ENCODE results near the gene CFAP161. TPM values are rescaled to one million over a fixed set of nuclear protein-coding genes. Genes with fewer than 3 reads are reported as not detected.

CFAP161 gene
- total and polyA plus RNA-seq, 9 of the 15 experiments (the other 6 are each of a cell fraction or from before 2014, with no cell fraction given), result 25.8 to 83.3 (median 75.6) TPM

- POLR2A ChIA-PET, result interaction anchor here (0.6 to 2.1 kb wide), 6 partner anchors 9 to 45 kb away, joined by 3 to 7 read pairs (median 3); no protein-coding TSS in a partner anchor
- DNase-seq (ENCODE audit: extremely low read depth in 1 of 4, low spot score in 3 of 4), result peak in 1 of 4 experiments; percentile 26
Measured at GRCh38 chr15:81174125-81174791, 40.2 kb downstream of the CFAP161 start.

GRCh38 chr15:81174792-81175327 is 40.8 kb downstream of the CFAP161 start:
- no peak; the same call in 2 of the 3 replicates for ATAC-seq
- in situ Hi-C loops (cut with MboI), result no loop called here
- no peaks in the 10 kb centered on the region for H3K9me3 ChIP-seq (replicated peaks; ENCODE audit: control insufficient read depth, insufficient read depth, low read depth, low read length)
- no peak overlapping the region for H3K4me3 ChIP-seq
- ChIA-PET CTCF (ENCODE audit: low intra/inter-chr PET ratio) (interaction anchor here (0.8 kb wide), 1 partner anchor 77 kb away, joined by 3 read pairs; no protein-coding TSS in a partner anchor), POLR2A (interaction anchor here (0.6 to 2.1 kb wide), 3 partner anchors 8 to 46 kb away, joined by 3 to 7 read pairs (median 3); no protein-coding TSS in a partner anchor)
- peak in 2 of 4 experiments; percentile 39 to 40 for DNase-seq (ENCODE audit: extremely low read depth in 1 of 4, low spot score in 3 of 4)
- no peaks in the 10 kb centered on the region for H3K9me1 ChIP-seq (ENCODE audit: control insufficient read depth, insufficient read depth, low read length)
- no peak overlapping the region for H3K9ac ChIP-seq (ENCODE audit: insufficient read depth in 1 of 2, low read depth in 2 of 2, low read length in 2 of 2)
- no peaks in the 10 kb centered on the region for H3K79me2 ChIP-seq (ENCODE audit: control insufficient read depth, insufficient read depth, low read length)
- no peak overlapping the region for H3K27ac ChIP-seq (ENCODE audit: extremely low read depth, low read depth, low read length)
- peaks cover 4 to 7% of the 10 kb centered on the region in 2 experiments; a peak in 4 of 5 replicates for H3K4me1 ChIP-seq (replicated peaks in 1 of 2; ENCODE audit: control insufficient read depth in 2 of 2, insufficient read depth in 2 of 2, low read length in 2 of 2)
- H3K36me3 ChIP-seq (ENCODE audit: control insufficient read depth, insufficient read depth, low read length), result peaks cover 6% of the 10 kb centered on the region; the same call in 2 of the 3 replicates
- 100% methylated on average over 1 of the region's 1 CpG for WGBS (ENCODE audit: insufficient coverage, low coverage, missing lambda C conversion rate)
- no peaks in the 10 kb centered on the region for H3K27me3 ChIP-seq (ENCODE audit: control insufficient read depth in 2 of 2, insufficient read depth in 2 of 2, low read length in 2 of 2)
- TF ChIP-seq KLF13 (tag; IDR thresholded peaks at IDR 0.05; ENCODE audit: borderline replicate concordance, low read depth) (no peak), CTCF (IDR thresholded peaks at IDR 0.05 in 2 of 3, conservative IDR thresholded peaks at IDR 0.05 in 1 of 3; ENCODE audit: insufficient read depth in 2 of 3, low read depth in 1 of 3, low read length in 3 of 3) (peak in 2 of 3 experiments; percentile 26 to 30; a peak in 2 of 6 replicates)
- intact Hi-C loops (cut with micrococcal nuclease), result no loop called here
- no TSS peak for BruUV-seq (replicated peaks)
- H4K20me1 ChIP-seq (replicated peaks; ENCODE audit: control insufficient read depth, insufficient read depth, low read length), result no peaks in the 10 kb centered on the region
- H2AFZ ChIP-seq (ENCODE audit: low read depth, low read length), result no peak overlapping the region
- H3K4me2 ChIP-seq (ENCODE audit: insufficient read depth, low read length), result no peak overlapping the region
- FAIRE-seq, result no peak

More at GRCh38 chr15:81174125-81174791, 40.2 kb downstream of the CFAP161 start:
- Histone ChIP-seq H4K20me1 (replicated peaks; ENCODE audit: control insufficient read depth, insufficient read depth, low read length) (no peaks in the 10 kb centered on the region), H2AFZ (ENCODE audit: low read depth, low read length) (no peak overlapping the region), H3K27me3 (ENCODE audit: control insufficient read depth in 2 of 2, insufficient read depth in 2 of 2, low read length in 2 of 2) (no peaks in the 10 kb centered on the region), H3K4me3 (no peak overlapping the region), H3K36me3 (ENCODE audit: control insufficient read depth, insufficient read depth, low read length) (peaks cover 7% of the 10 kb centered on the region; the same call in 2 of the 3 replicates), H3K9me3 (replicated peaks; ENCODE audit: control insufficient read depth, insufficient read depth, low read depth, low read length) (no peaks in the 10 kb centered on the region), H3K4me1 (replicated peaks in 1 of 2; ENCODE audit: control insufficient read depth in 2 of 2, insufficient read depth in 2 of 2, low read length in 2 of 2) (peaks cover 7 to 8% of the 10 kb centered on the region in 2 experiments; a peak in 4 of 5 replicates), H3K9ac (ENCODE audit: insufficient read depth in 1 of 2, low read depth in 2 of 2, low read length in 2 of 2) (no peak overlapping the region), H3K27ac (ENCODE audit: extremely low read depth, low read depth, low read length) (no peak overlapping the region), H3K4me2 (ENCODE audit: insufficient read depth, low read length) (no peak overlapping the region), H3K9me1 (ENCODE audit: control insufficient read depth, insufficient read depth, low read length) (no peaks in the 10 kb centered on the region), H3K79me2 (ENCODE audit: control insufficient read depth, insufficient read depth, low read length) (no peaks in the 10 kb centered on the region)
- CTCF ChIA-PET (ENCODE audit: low intra/inter-chr PET ratio), result interaction anchor here (0.8 kb wide), 1 partner anchor 78 kb away, joined by 3 read pairs; no protein-coding TSS in a partner anchor
- in situ Hi-C loops (cut with MboI), result no loop called here
- FAIRE-seq (no peak), ATAC-seq (peak; percentile 63)
- BruUV-seq (replicated peaks), result no TSS peak
- TF ChIP-seq ZNF175 (CRISPR knock-in tag; IDR thresholded peaks at IDR 0.05; ENCODE audit: low read depth) (no peak), NFIC (IDR thresholded peaks at IDR 0.05) (no peak), RUNX1 (IDR thresholded peaks at IDR 0.05; ENCODE audit: low read depth) (no peak), TOE1 (IDR thresholded peaks at IDR 0.05; ENCODE audit: borderline replicate concordance) (no peak), TOE1 (CRISPR knock-in tag; IDR thresholded peaks at IDR 0.05; ENCODE audit: borderline replicate concordance, low read depth) (no peak), SRF (CRISPR knock-in tag; IDR thresholded peaks at IDR 0.05) (no peak), ZNF717 (CRISPR knock-in tag; IDR thresholded peaks at IDR 0.05) (no peak)
- intact Hi-C loops (cut with micrococcal nuclease), result no loop called here
- WGBS (ENCODE audit: insufficient coverage, low coverage, missing lambda C conversion rate), result 4% methylated on average over 2 of the region's 2 CpGs
